Astrocyte (in vitro differentiated cells and primary cell): ENCODE results near the gene MAPRE2.

ENCODE experiments used
- EZH2 ChIP-seq: IDR thresholded peaks from 2 replicates; pipeline ENCODE4 v1.6.1; 2012; ENCODE audit warnings: mild to moderate bottlenecking, low read length, inconsistent platforms; ENCODE audit not compliant: insufficient read depth
- TF ChIP-seq, protein P1 (sequence below): IDR thresholded peaks from 2 replicates; pipeline ENCODE4 v1.5.1; 2011; ENCODE audit warnings: low read depth, mild to moderate bottlenecking, inconsistent platforms, low read length, moderate library complexity; ENCODE audit not compliant: insufficient read depth

DNA sequence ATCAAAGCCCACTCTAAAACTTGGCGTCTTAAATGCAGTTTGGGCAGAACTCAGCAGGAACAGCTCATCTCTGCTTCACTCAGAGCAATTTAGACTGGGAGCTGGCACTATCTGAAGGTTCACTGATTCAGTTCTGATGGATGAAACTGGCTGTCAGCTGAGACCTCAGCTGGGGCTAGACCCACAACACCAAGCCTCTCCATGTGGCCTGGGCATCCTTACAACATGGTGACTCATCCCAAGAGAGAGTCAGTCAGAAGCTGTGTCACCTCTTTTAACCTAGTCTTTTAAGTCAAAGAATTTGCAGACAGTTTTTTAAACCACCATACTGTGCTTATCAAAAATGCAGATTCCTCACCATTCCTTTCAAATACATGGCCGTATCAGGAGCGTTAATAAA is 137.0 kb downstream of the MAPRE2 start:
- TF ChIP-seq, protein P1, sequence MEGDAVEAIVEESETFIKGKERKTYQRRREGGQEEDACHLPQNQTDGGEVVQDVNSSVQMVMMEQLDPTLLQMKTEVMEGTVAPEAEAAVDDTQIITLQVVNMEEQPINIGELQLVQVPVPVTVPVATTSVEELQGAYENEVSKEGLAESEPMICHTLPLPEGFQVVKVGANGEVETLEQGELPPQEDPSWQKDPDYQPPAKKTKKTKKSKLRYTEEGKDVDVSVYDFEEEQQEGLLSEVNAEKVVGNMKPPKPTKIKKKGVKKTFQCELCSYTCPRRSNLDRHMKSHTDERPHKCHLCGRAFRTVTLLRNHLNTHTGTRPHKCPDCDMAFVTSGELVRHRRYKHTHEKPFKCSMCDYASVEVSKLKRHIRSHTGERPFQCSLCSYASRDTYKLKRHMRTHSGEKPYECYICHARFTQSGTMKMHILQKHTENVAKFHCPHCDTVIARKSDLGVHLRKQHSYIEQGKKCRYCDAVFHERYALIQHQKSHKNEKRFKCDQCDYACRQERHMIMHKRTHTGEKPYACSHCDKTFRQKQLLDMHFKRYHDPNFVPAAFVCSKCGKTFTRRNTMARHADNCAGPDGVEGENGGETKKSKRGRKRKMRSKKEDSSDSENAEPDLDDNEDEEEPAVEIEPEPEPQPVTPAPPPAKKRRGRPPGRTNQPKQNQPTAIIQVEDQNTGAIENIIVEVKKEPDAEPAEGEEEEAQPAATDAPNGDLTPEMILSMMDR: no peak
- TF ChIP-seq EZH2: no peak
